ENCODE results near the gene BBOX1.

BBOX1 gene

GRCh38 chr11:27159335-27159679 lies 118.7 kb downstream of the BBOX1 start:
- ChIA-PET CTCF (interaction anchor here (0.6 to 1.1 kb wide), 12 partner anchors 15 to 1178 kb away, joined by 3 to 5 read pairs (median 4); no protein-coding TSS in a partner anchor), POLR2A (ENCODE audit: low non-redundant PET) (no interaction called here)
- DNase-seq (ENCODE audit: low spot score): no peak
- H3K27ac ChIP-seq: no peak overlapping the region
- no peak for TF ChIP-seq CTCF (conservative IDR thresholded peaks at IDR 0.05; ENCODE audit: low read depth)

GRCh38 chr11:27161071-27161470 lies 120.5 kb downstream of the BBOX1 start:
- DNase-seq (ENCODE audit: low spot score): no peak
- no peak for TF ChIP-seq CTCF (conservative IDR thresholded peaks at IDR 0.05; ENCODE audit: low read depth)
- H3K27ac ChIP-seq: no peak overlapping the region
- ChIA-PET CTCF (interaction anchor here (0.7 to 1.3 kb wide), 2 partner anchors 126 to 407 kb away, joined by 3 to 4 read pairs; no protein-coding TSS in a partner anchor), POLR2A (ENCODE audit: low non-redundant PET) (no interaction called here)

- CTCF ChIA-PET: interaction anchor here (1.3 kb wide), 1 partner anchor 408 kb away, joined by 3 read pairs; no protein-coding TSS in a partner anchor
- TF ChIP-seq CTCF (conservative IDR thresholded peaks at IDR 0.05; ENCODE audit: low read depth): no peak
- H3K27ac ChIP-seq: no peak overlapping the region
- POLR2A ChIA-PET (ENCODE audit: low non-redundant PET): no interaction called here
- no peak for DNase-seq (ENCODE audit: low spot score)
Observed at GRCh38 chr11:27162237-27162636, 121.6 kb downstream of the BBOX1 start.

- CTCF ChIA-PET: interaction anchor here (0.6 kb wide), 1 partner anchor 320 kb away, joined by 5 read pairs; no protein-coding TSS in a partner anchor
- POLR2A ChIA-PET (ENCODE audit: low non-redundant PET): no interaction called here
- H3K27ac ChIP-seq: no peak overlapping the region
- TF ChIP-seq CTCF (conservative IDR thresholded peaks at IDR 0.05; ENCODE audit: low read depth): no peak
- no peak for DNase-seq (ENCODE audit: low spot score)
Observed at GRCh38 chr11:27166130-27166529, 125.5 kb downstream of the BBOX1 start.

GRCh38 chr11:27171376-27171958 lies 130.9 kb downstream of the BBOX1 start:
- no peak overlapping the region for H3K27ac ChIP-seq
- POLR2A ChIA-PET (ENCODE audit: low non-redundant PET): no interaction called here
- CTCF ChIA-PET: interaction anchor here (0.8 kb wide), 1 partner anchor 314 kb away, joined by 3 read pairs; no protein-coding TSS in a partner anchor
- TF ChIP-seq CTCF (conservative IDR thresholded peaks at IDR 0.05; ENCODE audit: low read depth): no peak
- DNase-seq (ENCODE audit: low spot score): no peak

- ChIA-PET CTCF (interaction anchor here (0.6 to 1.0 kb wide), 3 partner anchors 28 to 257 kb away, joined by 4 to 5 read pairs (median 4); no protein-coding TSS in a partner anchor), POLR2A (ENCODE audit: low non-redundant PET) (no interaction called here)
- no peak for DNase-seq (ENCODE audit: low spot score)
- H3K27ac ChIP-seq: no peak overlapping the region
- TF ChIP-seq CTCF (conservative IDR thresholded peaks at IDR 0.05; ENCODE audit: low read depth): no peak
Observed at GRCh38 chr11:27173545-27173944, 132.9 kb downstream of the BBOX1 start.
